ENCODE measurements around the gene ORM2.
A peak's percentile ranks its signal among the peaks of the same experiment; 100 is the strongest.
"Not testable (repeated sequence)": the region's sequence is repeated elsewhere in the genome, so short reads cannot be mapped to it uniquely, and the experiment has no call there.

ORM2 gene

GRCh38 chr9:114329625-114330022 lies at the start of gene ORM2:
Gene ORM2, plus strand, starts transcription at chr9:114329869. Its CDS starts 36 bp downstream, at chr9:114329905.
- not testable (repeated sequence) for H3K4me3 ChIP-seq

GRCh38 chr9:114280636-114281472 lies 48.8 kb upstream of the ORM2 start:
- Histone ChIP-seq H3K4me3 (no peak overlapping the region), H3K27ac (peak overlapping the region in 9 of 21 experiments; percentile 18 to 65 (median 51))

More at GRCh38 chr9:114329625-114330022, at the start of gene ORM2:
- not testable (repeated sequence) for H3K27ac ChIP-seq

- H3K27ac ChIP-seq: peak overlapping the region in 9 of 21 experiments; percentile 18 to 65 (median 51)
- no peak overlapping the region for H3K4me3 ChIP-seq
Measured at GRCh38 chr9:114281473-114282103, 48.1 kb upstream of the ORM2 start.

GRCh38 chr9:114282104-114282485 lies 47.6 kb upstream of the ORM2 start:
- Histone ChIP-seq H3K4me3 (no peak overlapping the region), H3K27ac (peak overlapping the region in 6 of 21 experiments; percentile 14 to 71 (median 49))

GRCh38 chr9:114282507-114282906 lies 47.2 kb upstream of the ORM2 start:
- H3K27ac ChIP-seq: peak overlapping the region in 10 of 21 experiments; percentile 10 to 71 (median 40)

GRCh38 chr9:114282926-114283325 lies 46.7 kb upstream of the ORM2 start:
- Histone ChIP-seq H3K27ac (peak overlapping the region in 10 of 21 experiments; percentile 10 to 71 (median 39)), H3K4me3 (no peak overlapping the region)

More at GRCh38 chr9:114282507-114282906, 47.2 kb upstream of the ORM2 start:
- H3K4me3 ChIP-seq: no peak overlapping the region

GRCh38 chr9:114283551-114284111 lies 46.0 kb upstream of the ORM2 start:
- H3K4me3 ChIP-seq: no peak overlapping the region
- peak overlapping the region in 5 of 21 experiments; percentile 11 to 69 (median 50) for H3K27ac ChIP-seq

- Histone ChIP-seq H3K4me3 (no peak overlapping the region), H3K27ac (peak overlapping the region in 6 of 21 experiments; percentile 50 to 73 (median 65))
Measured at GRCh38 chr9:114284316-114285060, 45.2 kb upstream of the ORM2 start.

- Histone ChIP-seq H3K4me3 (no peak overlapping the region), H3K27ac (peak overlapping the region in 10 of 21 experiments; percentile 24 to 73 (median 59))
Measured at GRCh38 chr9:114285166-114285867, 44.4 kb upstream of the ORM2 start.

- no peak overlapping the region for H3K4me3 ChIP-seq
Measured at GRCh38 chr9:114286146-114286679, 43.5 kb upstream of the ORM2 start.

GRCh38 chr9:114287001-114287762 lies 42.5 kb upstream of the ORM2 start:
- Histone ChIP-seq H3K27ac (peak overlapping the region in 9 of 21 experiments; percentile 1 to 79 (median 56)), H3K4me3 (no peak overlapping the region)

More at GRCh38 chr9:114286146-114286679, 43.5 kb upstream of the ORM2 start:
- H3K27ac ChIP-seq: peak overlapping the region in 7 of 21 experiments; percentile 50 to 73 (median 61)

GRCh38 chr9:114287763-114288192 lies 41.9 kb upstream of the ORM2 start:
- Histone ChIP-seq H3K4me3 (no peak overlapping the region), H3K27ac (peak overlapping the region in 13 of 21 experiments; percentile 1 to 79 (median 42))

GRCh38 chr9:114288193-114289091 lies 41.2 kb upstream of the ORM2 start:
- Histone ChIP-seq H3K27ac (peak overlapping the region in 17 of 21 experiments; percentile 0 to 79 (median 42)), H3K4me3 (no peak overlapping the region)

GRCh38 chr9:114289106-114289505 lies 40.6 kb upstream of the ORM2 start:
- H3K4me3 ChIP-seq: no peak overlapping the region

GRCh38 chr9:114289571-114290481 lies 39.8 kb upstream of the ORM2 start:
- no peak overlapping the region for H3K4me3 ChIP-seq
- H3K27ac ChIP-seq: peak overlapping the region in 5 of 21 experiments; percentile 0 to 79 (median 16)

More at GRCh38 chr9:114289106-114289505, 40.6 kb upstream of the ORM2 start:
- H3K27ac ChIP-seq: peak overlapping the region in 9 of 21 experiments; percentile 0 to 79 (median 32)

- Histone ChIP-seq H3K27ac (peak overlapping the region in 2 of 21 experiments; percentile 14 to 79), H3K4me3 (no peak overlapping the region)
Measured at GRCh38 chr9:114290561-114290986, 39.1 kb upstream of the ORM2 start.
